ENCODE measurements around the gene PLPP2.
"Not testable (repeated sequence)": the region's sequence is repeated elsewhere in the genome, so short reads cannot be mapped to it uniquely, and the experiment has no call there.

The PLPP2 gene

GRCh38 chr19:262125-262524 is 29.1 kb downstream of the PLPP2 start:
- no peak for DNase-seq

GRCh38 chr19:256804-257203 is 34.4 kb downstream of the PLPP2 start:
- not testable (repeated sequence) for DNase-seq

- not testable (repeated sequence) for DNase-seq
These were observed 38.6 kb downstream of the PLPP2 start for GRCh38 chr19:252421-253186.

GRCh38 chr19:246551-246950 is 44.7 kb downstream of the PLPP2 start:
- no peak for DNase-seq

- DNase-seq = not testable (repeated sequence)
These were observed 45.3 kb downstream of the PLPP2 start for GRCh38 chr19:245900-246299.

GRCh38 chr19:245457-245856 is 45.7 kb downstream of the PLPP2 start:
- DNase-seq = no peak

All from stimulated activated CD4-positive, alpha-beta T cell treated with anti-CD3 and anti-CD28 coated beads, Interleukin-2, amount 100 ng/mL, for 48 hours (primary cell).